Activated CD4-positive, CD25-positive, alpha-beta regulatory T cell (primary cell): ENCODE results near the gene DIAPH1.
"Not testable (repeated sequence)": the region's sequence is repeated elsewhere in the genome, so short reads cannot be mapped to it uniquely, and the experiment has no call there.

ENCODE experiments used
- DNase-seq, 4 experiments: peaks; one replicate each; lab custom pipeline; 2025; lab: John Stamatoyannopoulos, UW

The DIAPH1 gene

GRCh38 chr5:141609921-141610320 lies 8.9 kb downstream of the DIAPH1 start:
- not testable (repeated sequence) for DNase-seq

- DNase-seq: no peak
Measured at GRCh38 chr5:141609044-141609443, 9.8 kb downstream of the DIAPH1 start.

- no peak for DNase-seq
Measured at GRCh38 chr5:141608557-141608956, 10.2 kb downstream of the DIAPH1 start.

- no peak for DNase-seq
Measured at GRCh38 chr5:141608046-141608445, 10.8 kb downstream of the DIAPH1 start.

- DNase-seq: peak in 3 of 4 experiments; percentile 7 to 46 (median 41)
Measured at GRCh38 chr5:141605523-141606277, 13.1 kb downstream of the DIAPH1 start.

GRCh38 chr5:141603923-141604717 lies 14.7 kb downstream of the DIAPH1 start:
- DNase-seq: no peak

- no peak for DNase-seq
Measured at GRCh38 chr5:141602606-141603005, 16.2 kb downstream of the DIAPH1 start.

GRCh38 chr5:141598391-141599345 lies 20.1 kb downstream of the DIAPH1 start:
- DNase-seq: no peak

GRCh38 chr5:141597814-141598213 lies 21.0 kb downstream of the DIAPH1 start:
- DNase-seq: no peak

- no peak for DNase-seq
Measured at GRCh38 chr5:141597394-141597793, 21.4 kb downstream of the DIAPH1 start.

- no peak for DNase-seq
Measured at GRCh38 chr5:141596867-141597266, 21.9 kb downstream of the DIAPH1 start.

- DNase-seq: no peak
Measured at GRCh38 chr5:141590127-141590526, 28.7 kb downstream of the DIAPH1 start.

GRCh38 chr5:141586246-141586645 lies 32.6 kb downstream of the DIAPH1 start:
- DNase-seq: no peak

- no peak for DNase-seq
Measured at GRCh38 chr5:141585594-141585993, 33.2 kb downstream of the DIAPH1 start.

GRCh38 chr5:141574122-141574510 lies 44.7 kb downstream of the DIAPH1 start:
- no peak for DNase-seq

GRCh38 chr5:141573489-141574121 lies 45.2 kb downstream of the DIAPH1 start:
- no peak for DNase-seq

- DNase-seq: no peak
Measured at GRCh38 chr5:141570655-141571054, 48.1 kb downstream of the DIAPH1 start.

- DNase-seq: no peak
Measured at GRCh38 chr5:141567513-141568117, 51.2 kb downstream of the DIAPH1 start.

- DNase-seq: no peak
Measured at GRCh38 chr5:141565826-141566570, 52.8 kb downstream of the DIAPH1 start.

- DNase-seq: peak; percentile 8 to 48 (median 30)
Measured at GRCh38 chr5:141564216-141564692, 54.5 kb downstream of the DIAPH1 start.
